Cardiac muscle cell (in vitro differentiated cells and primary cell): ENCODE data around the gene LPCAT1. TPM values are rescaled to one million over a fixed set of nuclear protein-coding genes. Genes with fewer than 3 reads are reported as not detected.
A peak's percentile ranks its signal among the peaks of the same experiment; 100 is the strongest.

Source experiments
- DNase-seq, 2 donors: peaks; one replicate each; pipeline versions ENCODE4 v3.0.0 to v3.0.0-alpha.2; 2010 to 2017; ENCODE audit warnings: low read depth in 1 of 2, low spot score in 1 of 2
- H3K27ac ChIP-seq: fragments of 200-600 bp; sonication (generic); 2 replicates; pipeline ENCODE4 v1.5.1; 2016
- H3K27me3 ChIP-seq: fragments of 200-600 bp; sonication (generic); 2 replicates; pipeline ENCODE4 v1.6.0; 2016; ENCODE audit warnings: control low read depth
- H3K36me3 ChIP-seq: fragments of 200-600 bp; sonication (generic); 2 replicates; pipeline ENCODE4 v1.5.1; 2016; ENCODE audit warnings: control low read depth
- H3K4me1 ChIP-seq: fragments of 200-600 bp; sonication (generic); 2 replicates; pipeline ENCODE4 v1.8.1; 2017; ENCODE audit warnings: low read depth, mild to moderate bottlenecking, mixed run types
- H3K4me3 ChIP-seq: fragments of 200-600 bp; sonication (generic); 2 replicates; pipeline ENCODE4 v1.5.1; 2016; ENCODE audit warnings: mild to moderate bottlenecking
- H3K9me3 ChIP-seq: fragments of 200-600 bp; sonication (generic); 2 replicates; pipeline ENCODE4 v1.5.1; 2017; ENCODE audit warnings: low read depth, mild to moderate bottlenecking, control low read depth
- polyA plus RNA-seq: library from polyadenylated mRNA; unstranded; fragments of >200 nt; fragmentation: Nextera tagmentation; extraction: Ambion mirVana; gene quantifications from 2 replicates; pipeline ENCODE4 v1.2.1, GENCODE V29; 2016
- total RNA-seq: library from RNA; depleted of rRNA; stranded (reverse); fragments of >200 nt; gene quantifications from 2 replicates; pipeline ENCODE4 v1.2.3, GENCODE V29; 2016
- TF ChIP-seq, protein P1 (sequence below): IDR thresholded peaks from 2 replicates; pipeline ENCODE4 v1.5.1; 2012; ENCODE audit warnings: low read depth, mild to moderate bottlenecking, low read length

The LPCAT1 gene
- total and polyA plus RNA-seq, 2 experiments from 2014 or later = 48.5 to 57.3 TPM

DNA sequence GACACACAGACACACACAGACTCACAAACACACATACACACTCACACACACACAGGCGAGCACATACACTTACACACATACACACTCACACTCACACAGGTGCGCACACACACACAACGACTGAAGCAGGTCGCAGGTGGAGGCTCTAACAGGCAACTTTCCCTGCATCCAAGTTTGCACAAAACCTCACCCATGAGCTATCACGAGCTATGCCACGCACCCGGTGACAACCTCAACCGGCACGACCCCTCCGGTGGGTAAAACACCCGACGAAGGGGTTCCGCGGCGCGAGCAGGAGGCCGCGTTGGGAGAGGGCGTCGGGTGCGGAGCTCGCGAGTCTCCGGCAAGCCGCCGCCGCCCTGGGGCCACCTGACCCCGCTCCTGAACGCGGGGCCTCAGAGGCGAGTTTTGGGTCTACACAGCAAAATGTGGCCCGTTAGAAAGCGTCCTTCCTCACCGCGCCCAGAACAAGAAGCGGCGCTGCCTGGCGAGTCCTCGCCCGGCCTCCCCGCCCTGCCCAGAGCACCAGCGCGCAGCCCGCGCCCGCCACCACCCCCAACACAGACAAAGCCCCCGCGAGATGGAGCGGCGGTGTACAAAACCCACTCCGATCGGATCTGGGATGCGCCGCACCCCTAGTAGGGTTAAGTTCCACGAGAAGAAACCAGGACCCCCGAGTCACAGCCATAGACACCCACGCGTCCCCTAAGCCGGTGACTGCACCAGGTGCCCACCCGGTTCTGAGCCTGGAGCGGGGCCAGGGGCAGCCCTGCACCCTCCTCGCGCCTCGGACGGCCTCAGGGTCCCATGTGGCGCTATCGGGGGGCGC lies 79.2 kb downstream of the LPCAT1 start:
- peaks cover 94% of the 10 kb centered on the region for H3K27me3 ChIP-seq
- DNase-seq = no peak

DNA sequence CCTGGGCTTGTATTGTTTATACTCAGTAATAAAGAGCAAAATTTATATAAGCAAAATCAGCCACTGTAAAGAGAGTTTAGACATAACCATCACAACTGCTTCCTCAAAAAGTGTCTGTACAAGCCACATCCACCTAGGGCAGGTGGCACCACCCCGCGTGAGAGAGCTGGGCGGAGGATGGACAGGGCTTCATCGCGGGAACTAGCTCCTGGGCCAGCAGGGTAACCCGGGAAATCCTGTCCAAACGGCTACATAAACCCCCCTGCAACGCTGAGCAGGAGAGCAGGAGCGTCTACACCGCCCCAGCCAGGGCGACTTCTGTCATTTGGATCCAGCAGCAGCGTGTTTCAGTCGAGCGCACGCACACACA lies 79.8 kb downstream of the LPCAT1 start:
- Histone ChIP-seq H3K4me3 (no peak overlapping the region), H3K4me1 (no peaks in the 10 kb centered on the region), H3K27me3 (peaks cover 90% of the 10 kb centered on the region), H3K9me3 (no peaks in the 10 kb centered on the region), H3K36me3 (no peaks in the 10 kb centered on the region), H3K27ac (no peak overlapping the region)
- no peak for DNase-seq
- TF ChIP-seq, protein P1, sequence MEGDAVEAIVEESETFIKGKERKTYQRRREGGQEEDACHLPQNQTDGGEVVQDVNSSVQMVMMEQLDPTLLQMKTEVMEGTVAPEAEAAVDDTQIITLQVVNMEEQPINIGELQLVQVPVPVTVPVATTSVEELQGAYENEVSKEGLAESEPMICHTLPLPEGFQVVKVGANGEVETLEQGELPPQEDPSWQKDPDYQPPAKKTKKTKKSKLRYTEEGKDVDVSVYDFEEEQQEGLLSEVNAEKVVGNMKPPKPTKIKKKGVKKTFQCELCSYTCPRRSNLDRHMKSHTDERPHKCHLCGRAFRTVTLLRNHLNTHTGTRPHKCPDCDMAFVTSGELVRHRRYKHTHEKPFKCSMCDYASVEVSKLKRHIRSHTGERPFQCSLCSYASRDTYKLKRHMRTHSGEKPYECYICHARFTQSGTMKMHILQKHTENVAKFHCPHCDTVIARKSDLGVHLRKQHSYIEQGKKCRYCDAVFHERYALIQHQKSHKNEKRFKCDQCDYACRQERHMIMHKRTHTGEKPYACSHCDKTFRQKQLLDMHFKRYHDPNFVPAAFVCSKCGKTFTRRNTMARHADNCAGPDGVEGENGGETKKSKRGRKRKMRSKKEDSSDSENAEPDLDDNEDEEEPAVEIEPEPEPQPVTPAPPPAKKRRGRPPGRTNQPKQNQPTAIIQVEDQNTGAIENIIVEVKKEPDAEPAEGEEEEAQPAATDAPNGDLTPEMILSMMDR = no peak

More for the DNA sequence above, 79.2 kb downstream of the LPCAT1 start:
- H3K4me1 ChIP-seq = no peaks in the 10 kb centered on the region
- H3K27ac ChIP-seq = no peak overlapping the region
- H3K4me3 ChIP-seq = peak overlapping the region; percentile 10
- H3K36me3 ChIP-seq = no peaks in the 10 kb centered on the region
- H3K9me3 ChIP-seq = no peaks in the 10 kb centered on the region
- TF ChIP-seq, protein P1 = no peak

DNA sequence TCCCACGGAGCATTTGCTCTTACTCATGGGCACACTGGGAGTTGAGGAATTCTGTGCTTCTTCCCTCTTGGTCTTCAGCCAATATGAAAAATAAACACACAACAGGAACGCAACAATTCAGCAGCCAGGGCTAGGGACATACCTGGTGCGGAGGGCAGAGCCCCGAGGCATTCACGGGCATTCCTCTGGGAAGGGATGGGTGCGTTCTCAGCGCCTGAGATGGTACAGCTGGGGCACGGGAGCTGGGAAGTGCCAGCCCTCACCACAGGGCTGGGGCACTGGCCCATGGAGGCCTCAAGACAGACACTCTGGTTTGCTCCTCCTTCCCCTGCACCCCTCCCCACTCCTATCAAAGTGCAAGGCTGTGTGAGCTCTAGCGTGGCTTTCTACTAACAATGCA lies 80.6 kb downstream of the LPCAT1 start:
- no peak overlapping the region for H3K27ac ChIP-seq
- no peaks in the 10 kb centered on the region for H3K36me3 ChIP-seq
- no peaks in the 10 kb centered on the region for H3K9me3 ChIP-seq
- TF ChIP-seq, protein P1 = no peak
- peaks cover 90% of the 10 kb centered on the region for H3K27me3 ChIP-seq
- H3K4me1 ChIP-seq = no peaks in the 10 kb centered on the region
- DNase-seq = no peak
- no peak overlapping the region for H3K4me3 ChIP-seq

DNA sequence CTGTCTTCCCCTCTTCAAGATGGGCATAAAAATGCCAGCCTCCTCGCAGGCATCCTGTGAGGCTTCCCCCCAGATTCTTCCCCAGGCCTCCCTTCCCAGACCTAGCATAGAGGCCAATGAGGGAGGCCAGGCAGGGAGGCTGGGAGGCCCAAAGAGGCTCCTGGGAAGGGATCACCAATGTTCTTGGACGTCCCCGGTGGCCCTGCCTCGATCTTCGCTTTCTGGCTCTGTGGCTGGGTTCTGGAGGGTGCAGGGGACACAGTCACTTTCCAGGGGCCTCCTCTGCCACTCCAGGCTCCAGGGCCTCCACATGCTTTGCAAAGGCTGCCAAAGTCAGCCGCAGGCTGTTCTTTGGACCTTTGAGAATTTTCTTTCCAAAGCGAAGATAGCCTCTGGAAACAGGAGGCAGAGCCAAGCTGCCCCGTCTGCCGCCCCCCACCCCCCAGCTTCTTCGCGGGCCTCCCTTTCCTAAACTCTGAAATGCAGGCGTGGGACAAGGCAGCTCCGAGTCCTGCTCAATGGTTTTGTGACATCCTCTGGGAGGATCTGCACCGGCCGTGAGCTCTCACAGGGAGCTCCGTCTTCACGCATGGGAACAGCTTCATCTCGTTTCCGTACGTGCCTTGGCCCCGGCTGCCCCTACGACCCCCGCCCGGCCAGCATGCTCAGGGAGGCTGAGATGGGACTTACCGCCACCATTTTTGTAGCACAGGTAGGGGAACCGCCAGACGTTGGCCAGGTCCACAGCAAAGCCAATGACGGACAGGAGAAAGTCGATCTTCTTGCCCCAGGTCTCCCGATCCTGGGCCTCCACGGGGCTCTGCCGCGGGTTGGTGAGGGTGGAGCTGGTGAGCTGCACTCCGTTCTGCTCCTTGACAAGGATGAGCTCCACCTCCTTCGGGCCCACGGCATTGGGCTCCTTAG lies 81.3 kb downstream of the LPCAT1 start:
- no peaks in the 10 kb centered on the region for H3K9me3 ChIP-seq
- H3K4me3 ChIP-seq = no peak overlapping the region
- TF ChIP-seq, protein P1 = no peak
- DNase-seq = no peak
- peaks cover 86% of the 10 kb centered on the region for H3K27me3 ChIP-seq
- no peak overlapping the region for H3K27ac ChIP-seq
- no peaks in the 10 kb centered on the region for H3K36me3 ChIP-seq
- H3K4me1 ChIP-seq = no peaks in the 10 kb centered on the region

DNA sequence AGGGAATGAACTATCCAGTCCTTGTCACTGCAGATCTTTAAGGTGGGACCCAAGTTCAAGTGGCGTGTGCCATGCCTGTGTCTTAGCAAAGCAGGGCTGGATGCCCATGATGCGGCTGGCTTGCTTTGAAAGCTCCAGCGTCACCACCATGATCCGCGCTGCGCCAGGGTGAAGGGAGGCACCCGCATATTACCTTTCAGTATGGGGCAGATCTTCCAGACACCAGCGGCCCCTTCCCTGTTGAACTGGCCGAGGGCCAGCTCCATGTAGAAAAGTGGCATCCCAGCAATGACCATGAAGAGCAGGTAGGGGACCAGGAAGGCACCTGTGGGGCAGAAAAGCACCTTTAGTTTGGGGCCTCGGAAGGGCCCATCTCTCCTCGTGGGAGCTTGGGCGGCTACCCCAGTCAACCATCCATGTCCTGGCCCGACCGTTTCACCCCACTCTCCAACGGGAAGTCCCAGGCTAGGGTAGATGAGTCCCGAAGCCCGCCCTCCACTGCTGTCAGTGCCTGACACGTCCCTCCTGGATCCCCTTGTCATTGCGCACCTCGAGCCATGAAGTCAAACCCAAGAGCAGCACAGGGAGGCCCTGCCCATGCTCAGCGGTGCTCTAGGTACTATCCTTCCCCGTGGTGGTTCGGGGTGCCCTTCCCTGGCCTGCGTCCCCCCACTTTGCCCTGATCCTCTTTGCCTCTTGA lies 82.4 kb downstream of the LPCAT1 start:
- TF ChIP-seq, protein P1 = no peak
- no peak overlapping the region for H3K4me3 ChIP-seq
- H3K36me3 ChIP-seq = no peaks in the 10 kb centered on the region
- no peak for DNase-seq
- no peaks in the 10 kb centered on the region for H3K4me1 ChIP-seq
- H3K27ac ChIP-seq = no peak overlapping the region
- H3K9me3 ChIP-seq = no peaks in the 10 kb centered on the region
- peaks cover 75% of the 10 kb centered on the region for H3K27me3 ChIP-seq
